Esophagus squamous epithelium (tissue), 5 donors: Measurements from ENCODE around the gene LMO1. TPM values are rescaled to one million over a fixed set of nuclear protein-coding genes. Genes with fewer than 3 reads are reported as not detected.

Experiments
- DNase-seq: peaks from one replicate; lab custom pipeline; 2025; lab: John Stamatoyannopoulos, UW
- H3K27ac ChIP-seq, 4 donors: fragments of 200-600 bp; sonication (generic); one replicate each; pipeline ENCODE4 v1.5.1; 2016 to 2019; ENCODE audit warnings: mild to moderate bottlenecking in 1 of 4
- H3K27me3 ChIP-seq, 4 donors: fragments of 200-600 bp; sonication (generic); 1 replicate in 3 of 4; 2 replicates in 1 of 4; pipeline versions ENCODE4 v1.5.1 to v1.6.0; 2017 to 2021; ENCODE audit warnings: antibody characterized with exemption in 1 of 4
- H3K36me3 ChIP-seq, 3 donors: fragments of 200-600 bp; sonication (generic); one replicate each; pipeline ENCODE4 v1.5.1; 2016 to 2019
- H3K4me1 ChIP-seq, 3 donors: fragments of 200-600 bp; sonication (generic); one replicate each; pipeline ENCODE4 v1.5.1; 2017 to 2019
- H3K4me3 ChIP-seq, 4 donors: fragments of 200-600 bp; sonication (generic); 1 replicate in 3 of 4; 2 replicates in 1 of 4; pipeline ENCODE4 v1.5.1; 2016 to 2019; ENCODE audit warnings: mild to moderate bottlenecking in 2 of 4, moderate library complexity in 1 of 4
- H3K9me3 ChIP-seq, 3 donors: fragments of 200-600 bp; sonication (generic); one replicate each; pipeline ENCODE4 v1.5.1; 2016 to 2019
- CTCF ChIP-seq, 6 experiments: fragments of 450-650 bp in 4 of 6; fragments of 200-600 bp in 2 of 6; sonication (generic) in 2 of 6; IDR thresholded peaks; one replicate each; pipeline ENCODE4 v1.5.1; 2016 to 2019; ENCODE audit warnings: antibody characterized with exemption in 6 of 6, mild to moderate bottlenecking in 4 of 6, moderate library complexity in 4 of 6
- POLR2A ChIP-seq, 4 donors: fragments of 450-650 bp; IDR thresholded peaks; one replicate each; pipeline ENCODE4 v1.6.1; 2017; ENCODE audit warnings: antibody characterized with exemption in 4 of 4, mild to moderate bottlenecking in 4 of 4, moderate library complexity in 3 of 4
- WGBS, 2 donors: methylation state at CpG; one replicate each; pipeline ENCODE4 v1.1.5; 2018; 5-methylcytosine and 5-hydroxymethylcytosine counted together
- intact Hi-C: fragments of 100-400 bp; cut with DNase I; formaldehyde crosslinking; loops from one replicate; pipeline ENCODE4 v1.15.0; 2022
- total RNA-seq, 4 donors: library from RNA; depleted of rRNA; stranded (reverse); fragments of >200 nt; gene quantifications; one replicate each; pipeline ENCODE4 v1.1.0, GENCODE V29; 2016
- donor health status: DM: yes; HTN: yes; CAD: no.

Gene LMO1
- total RNA-seq, 4 donors from 2014 or later = not detected

GRCh38 chr11:8258784-8259183 is 4.9 kb downstream of the LMO1 start:
- no peaks in the 10 kb centered on the region for H3K36me3 ChIP-seq
- 49 to 54% methylated on average over 6 to 9 of the region's 9 CpGs for WGBS, 2 donors
- no peak for DNase-seq

GRCh38 chr11:8258289-8258688 is 5.4 kb downstream of the LMO1 start:
- H3K4me1 ChIP-seq = peaks cover 12 to 27% (median 12%) of the 10 kb centered on the region in 3 donors
- TF ChIP-seq POLR2A (IDR thresholded peaks at IDR 0.05) (no peak), CTCF (IDR thresholded peaks at IDR 0.05) (no peak)
- peaks cover 0 to 52% (median 12%) of the 10 kb centered on the region in 4 donors for H3K27me3 ChIP-seq
- H3K27ac ChIP-seq = no peak overlapping the region
- WGBS, 2 donors = 71 to 82% methylated on average over 3 to 4 of the region's 5 CpGs
- no peaks in the 10 kb centered on the region for H3K36me3 ChIP-seq
- DNase-seq = no peak
- no peak overlapping the region for H3K4me3 ChIP-seq
- intact Hi-C loops = no loop called here
- no peaks in the 10 kb centered on the region for H3K9me3 ChIP-seq

More at GRCh38 chr11:8258784-8259183, 4.9 kb downstream of the LMO1 start:
- H3K27ac ChIP-seq = no peak overlapping the region
- peaks cover 0 to 57% (median 12%) of the 10 kb centered on the region in 4 donors for H3K27me3 ChIP-seq
- H3K9me3 ChIP-seq = no peaks in the 10 kb centered on the region
- intact Hi-C loops = no loop called here
- TF ChIP-seq CTCF (IDR thresholded peaks at IDR 0.05) = no peak
- no peak for TF ChIP-seq POLR2A (IDR thresholded peaks at IDR 0.05)
- peaks cover 16 to 32% (median 16%) of the 10 kb centered on the region in 3 donors for H3K4me1 ChIP-seq
- H3K4me3 ChIP-seq = no peak overlapping the region

- Histone ChIP-seq H3K27ac (no peak overlapping the region), H3K4me3 (no peak overlapping the region), H3K36me3 (no peaks in the 10 kb centered on the region), H3K9me3 (no peaks in the 10 kb centered on the region), H3K27me3 (peaks cover 0 to 40% (median 4%) of the 10 kb centered on the region in 4 donors), H3K4me1 (peaks cover under 1 to 16% (median 6%) of the 10 kb centered on the region in 3 donors)
- WGBS, 2 donors = 34 to 67% methylated on average over 3 of the region's 4 CpGs
- no peak for DNase-seq
- no peak for TF ChIP-seq CTCF (IDR thresholded peaks at IDR 0.05)
- intact Hi-C loops = no loop called here
Observed at GRCh38 chr11:8257003-8257664, 6.5 kb downstream of the LMO1 start.

GRCh38 chr11:8256271-8257002 is 7.2 kb downstream of the LMO1 start:
- Histone ChIP-seq H3K27me3 (peaks cover 0 to 33% (median 0%) of the 10 kb centered on the region in 4 donors), H3K9me3 (no peaks in the 10 kb centered on the region), H3K27ac (no peak overlapping the region), H3K36me3 (no peaks in the 10 kb centered on the region), H3K4me3 (no peak overlapping the region), H3K4me1 (peaks cover 0 to 14% (median 5%) of the 10 kb centered on the region in 3 donors)
- 78 to 90% methylated on average over 5 of the region's 5 CpGs for WGBS, 2 donors
- intact Hi-C loops = no loop called here
- no peak for DNase-seq
- TF ChIP-seq CTCF (IDR thresholded peaks at IDR 0.05) (no peak), POLR2A (IDR thresholded peaks at IDR 0.05) (no peak)

- Histone ChIP-seq H3K27ac (no peak overlapping the region), H3K4me3 (no peak overlapping the region), H3K27me3 (peaks cover 0 to 20% (median 0%) of the 10 kb centered on the region in 4 donors), H3K36me3 (no peaks in the 10 kb centered on the region), H3K4me1 (peaks cover 0 to 19% (median 0%) of the 10 kb centered on the region in 3 donors), H3K9me3 (no peaks in the 10 kb centered on the region)
- DNase-seq = no peak
- 88 to 95% methylated on average over 11 of the region's 12 CpGs for WGBS, 2 donors
- no peak for TF ChIP-seq POLR2A (IDR thresholded peaks at IDR 0.05)
- TF ChIP-seq CTCF (IDR thresholded peaks at IDR 0.05) = no peak
- intact Hi-C loops = no loop called here
Observed at GRCh38 chr11:8253566-8253965, 10.1 kb downstream of the LMO1 start.
